GM18508 (cell line): ENCODE data around the gene CLCN3.
"Not testable (repeated sequence)": the region's sequence is repeated elsewhere in the genome, so short reads cannot be mapped to it uniquely, and the experiment has no call there.

ENCODE experiments used
- ATAC-seq: cut with Tn5 transposase; IDR thresholded peaks from one replicate; pipeline ENCODE4 v1.9.1; 2021; ENCODE audit warnings: moderate number of reproducible peaks; ENCODE audit not compliant: insufficient read depth, unreplicated experiment

CLCN3 gene

GRCh38 chr4:169678951-169679591 lies 58.7 kb downstream of the CLCN3 start:
- not testable (repeated sequence) for ATAC-seq

DNA sequence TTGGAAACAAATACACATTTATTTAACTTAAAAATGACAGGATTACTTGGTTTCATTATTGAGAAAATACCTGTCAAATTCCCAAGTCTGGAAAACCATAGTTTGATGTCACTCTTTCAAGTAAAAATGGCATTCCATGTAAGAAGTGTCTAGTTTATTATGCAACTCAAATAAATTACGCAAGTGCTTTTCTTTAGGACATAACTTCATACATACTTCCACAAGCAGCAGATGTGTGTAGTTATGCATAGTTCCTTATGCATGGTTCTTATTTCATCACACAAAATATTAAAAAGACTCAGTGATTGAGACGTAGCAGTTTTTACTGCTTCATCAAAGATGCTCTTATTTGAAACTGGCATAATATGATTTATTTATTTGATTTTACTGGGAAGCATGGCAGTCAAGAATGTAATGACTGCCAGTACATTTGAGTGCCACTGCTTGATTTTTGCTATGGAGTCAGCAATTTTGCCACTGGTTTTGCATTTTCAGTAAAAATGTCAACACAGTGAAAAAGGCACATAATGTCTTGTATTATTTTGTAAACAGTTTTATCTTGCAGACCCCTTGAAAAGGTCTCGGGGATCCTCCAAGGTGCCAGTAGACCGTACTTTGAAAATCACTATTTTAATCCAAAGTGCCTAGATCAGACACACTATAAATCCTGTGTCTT lies 62.1 kb downstream of the CLCN3 start:
- ATAC-seq = no peak

DNA sequence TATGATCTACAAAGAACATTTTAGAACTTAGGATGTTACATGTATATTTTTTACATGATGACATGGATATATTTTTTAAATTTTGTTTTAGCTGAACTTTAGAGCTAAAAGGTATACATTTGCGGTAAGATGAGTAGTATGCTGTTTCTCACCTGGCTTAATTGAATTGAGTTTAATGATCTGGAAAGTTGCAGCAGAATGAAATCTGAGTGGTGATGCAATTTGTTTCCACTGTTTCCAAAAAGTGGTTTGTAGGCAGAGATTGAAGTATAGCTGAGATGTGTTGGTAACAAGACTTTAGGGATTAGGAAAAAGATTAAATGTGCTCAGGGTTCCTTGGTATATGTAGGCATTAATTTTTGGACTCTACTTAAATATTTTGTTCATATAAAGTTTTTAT lies 69.3 kb downstream of the CLCN3 start:
- ATAC-seq = no peak

- no peak for ATAC-seq
Measured at GRCh38 chr4:169690787-169691186, 70.4 kb downstream of the CLCN3 start.

DNA sequence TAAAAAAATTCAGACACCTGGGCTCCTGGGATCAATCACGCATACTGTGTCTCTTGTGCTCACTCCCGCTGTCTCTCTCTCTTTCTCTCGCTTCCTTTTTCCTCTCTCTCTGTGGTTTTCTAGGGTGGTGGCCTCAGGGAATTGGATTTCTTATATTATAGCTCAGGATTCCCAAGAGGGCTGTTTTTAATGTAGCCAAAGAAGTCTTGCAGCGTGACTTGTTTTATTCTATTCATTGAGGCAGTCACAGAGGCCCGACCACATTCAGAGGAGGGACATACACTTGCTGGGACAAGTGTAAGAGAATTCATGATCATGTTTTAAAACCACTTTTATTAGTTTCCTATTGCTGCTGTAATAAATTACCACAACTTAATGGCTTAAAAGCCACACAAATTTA lies 78.0 kb downstream of the CLCN3 start:
- ATAC-seq = no peak

- no peak for ATAC-seq
Measured at GRCh38 chr4:169707958-169708643, 87.7 kb downstream of the CLCN3 start.

DNA sequence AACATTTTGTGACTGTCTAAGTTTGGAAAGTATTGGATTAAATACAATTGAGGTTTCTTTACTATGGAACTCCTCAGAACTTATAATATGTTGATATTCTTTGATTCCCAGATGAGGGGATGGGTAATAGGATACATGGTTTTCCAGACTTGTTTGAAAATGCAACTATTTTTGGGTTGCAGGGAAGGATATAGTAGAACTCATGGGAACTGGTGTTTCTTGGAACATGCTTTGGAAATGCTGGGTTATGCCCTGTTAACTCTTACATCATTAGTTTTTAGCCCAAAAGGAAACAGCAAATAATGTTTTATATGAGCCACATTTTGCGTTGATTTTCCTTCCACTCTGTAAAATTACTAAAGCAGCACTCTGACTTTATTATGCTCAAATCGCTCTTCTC lies 95.4 kb downstream of the CLCN3 start:
- no peak for ATAC-seq

DNA sequence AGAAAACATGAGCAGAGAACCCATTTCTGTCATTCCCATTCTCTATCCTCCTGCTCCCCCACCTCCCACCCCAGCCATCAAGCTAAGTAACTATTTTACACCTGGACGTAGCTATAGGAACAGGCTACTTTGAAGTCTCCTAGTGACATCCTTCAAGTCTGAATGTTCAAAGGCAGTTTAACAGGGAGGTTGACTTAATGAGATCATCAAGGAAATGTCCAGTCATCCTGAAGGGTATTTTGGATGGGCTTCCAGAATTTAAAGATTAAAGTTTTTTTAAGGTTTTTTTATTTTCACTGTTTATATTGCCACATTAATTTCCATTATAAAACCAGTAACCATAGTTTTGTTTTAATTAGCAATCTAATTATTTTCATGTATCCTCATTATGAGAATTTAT lies 96.3 kb downstream of the CLCN3 start:
- no peak for ATAC-seq

DNA sequence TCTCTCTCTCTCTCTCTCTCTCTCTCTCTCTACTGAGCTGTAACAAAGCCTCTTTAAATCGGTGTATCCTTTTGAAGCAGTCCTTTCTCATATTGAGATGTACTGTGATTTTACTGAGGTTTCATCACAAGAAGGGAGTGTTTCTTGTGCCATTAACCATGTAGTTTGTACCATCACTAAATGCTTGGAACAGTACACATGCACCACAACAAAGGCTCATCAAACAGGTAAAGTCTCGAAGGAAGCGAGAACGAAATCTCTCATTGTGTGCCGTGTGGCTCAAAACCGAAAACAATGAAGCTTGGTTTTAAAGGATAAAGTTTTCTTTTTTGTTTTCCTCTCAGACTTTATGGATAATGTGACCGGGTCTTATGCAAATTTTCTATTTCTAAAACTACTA lies 100.2 kb downstream of the CLCN3 start:
- ATAC-seq = no peak

DNA sequence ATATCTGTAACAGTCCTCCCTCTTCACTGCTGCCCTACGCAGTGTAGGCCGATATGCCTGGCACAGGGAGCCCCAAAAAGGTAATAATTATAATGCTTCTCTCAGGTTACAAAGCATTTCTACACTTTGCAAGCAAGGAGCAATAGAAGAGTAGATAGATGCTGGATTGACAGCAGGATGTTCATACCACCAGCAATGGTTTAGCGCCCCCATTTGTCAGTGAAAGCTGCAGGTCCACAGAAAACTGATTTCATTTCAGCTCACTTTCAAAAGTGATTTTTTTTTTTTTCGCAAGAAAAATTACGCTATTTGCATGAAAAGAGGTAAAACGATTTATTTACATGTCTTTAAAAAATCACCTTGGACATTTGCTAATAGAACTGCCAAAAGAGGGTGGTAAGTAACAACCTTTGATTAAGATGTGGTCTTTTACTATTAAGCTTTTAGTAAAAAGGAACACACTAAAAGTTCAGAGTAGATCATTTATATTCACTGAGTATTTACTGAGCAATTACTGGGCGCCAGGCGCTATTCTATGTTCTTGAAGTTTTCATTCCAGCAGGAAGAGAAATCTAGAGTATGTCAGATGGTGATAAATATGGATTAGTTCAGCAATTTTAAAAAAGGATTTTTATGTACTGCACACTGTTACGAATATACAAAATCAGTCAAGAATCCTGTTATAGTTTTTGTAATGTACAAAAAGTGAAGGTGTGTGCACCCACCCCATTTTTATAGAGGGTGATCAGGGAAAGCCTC lies 103.0 kb downstream of the CLCN3 start:
- no peak for ATAC-seq

GRCh38 chr4:169724260-169724659 lies 103.9 kb downstream of the CLCN3 start:
- ATAC-seq = no peak

GRCh38 chr4:169727616-169728015 lies 107.2 kb downstream of the CLCN3 start:
- ATAC-seq = no peak

- ATAC-seq = no peak
Measured at GRCh38 chr4:169730564-169730963, 110.2 kb downstream of the CLCN3 start.

GRCh38 chr4:169738604-169739003 lies 118.2 kb downstream of the CLCN3 start:
- not testable (repeated sequence) for ATAC-seq

DNA sequence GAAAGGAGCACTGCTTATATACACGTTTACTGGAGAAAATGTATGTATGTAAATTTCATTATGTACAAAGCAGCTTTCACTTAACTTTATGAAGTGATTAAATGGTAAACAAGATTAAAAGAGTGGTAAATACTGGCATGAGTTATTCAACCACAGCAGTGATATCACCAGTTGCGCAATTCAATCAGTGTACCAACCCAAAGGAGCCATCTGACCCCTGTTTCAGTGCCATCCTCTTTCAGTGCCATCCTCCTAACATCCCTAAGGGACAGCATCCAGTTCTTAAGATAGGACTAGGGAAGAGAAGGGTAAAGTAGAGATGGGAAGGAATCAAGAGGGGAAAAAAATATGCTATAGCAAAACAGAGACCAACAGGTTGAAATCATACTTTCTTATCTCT lies 121.2 kb downstream of the CLCN3 start:
- no peak for ATAC-seq

DNA sequence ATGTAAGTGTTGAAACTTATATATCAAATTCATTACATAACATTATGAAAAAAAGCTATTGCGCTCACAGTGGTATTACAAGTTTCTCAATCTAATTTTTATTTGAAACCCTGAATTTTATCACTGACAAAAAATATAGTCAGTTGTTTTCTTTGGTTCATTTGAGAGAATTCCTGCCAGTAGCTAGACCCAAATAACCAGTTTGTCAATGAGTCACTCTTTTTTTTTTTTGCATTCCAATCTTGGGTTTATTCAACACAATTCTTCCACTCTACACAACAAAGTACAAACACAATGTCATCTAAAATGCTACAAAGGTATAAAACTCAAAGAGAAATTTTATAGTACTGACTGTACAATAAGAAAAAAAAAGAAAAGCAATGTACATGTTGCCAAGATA lies 124.2 kb downstream of the CLCN3 start:
- no peak for ATAC-seq

GRCh38 chr4:169745291-169745690 lies 124.9 kb downstream of the CLCN3 start:
- no peak for ATAC-seq

- no peak for ATAC-seq
Measured at GRCh38 chr4:169756971-169757574, 136.7 kb downstream of the CLCN3 start.

DNA sequence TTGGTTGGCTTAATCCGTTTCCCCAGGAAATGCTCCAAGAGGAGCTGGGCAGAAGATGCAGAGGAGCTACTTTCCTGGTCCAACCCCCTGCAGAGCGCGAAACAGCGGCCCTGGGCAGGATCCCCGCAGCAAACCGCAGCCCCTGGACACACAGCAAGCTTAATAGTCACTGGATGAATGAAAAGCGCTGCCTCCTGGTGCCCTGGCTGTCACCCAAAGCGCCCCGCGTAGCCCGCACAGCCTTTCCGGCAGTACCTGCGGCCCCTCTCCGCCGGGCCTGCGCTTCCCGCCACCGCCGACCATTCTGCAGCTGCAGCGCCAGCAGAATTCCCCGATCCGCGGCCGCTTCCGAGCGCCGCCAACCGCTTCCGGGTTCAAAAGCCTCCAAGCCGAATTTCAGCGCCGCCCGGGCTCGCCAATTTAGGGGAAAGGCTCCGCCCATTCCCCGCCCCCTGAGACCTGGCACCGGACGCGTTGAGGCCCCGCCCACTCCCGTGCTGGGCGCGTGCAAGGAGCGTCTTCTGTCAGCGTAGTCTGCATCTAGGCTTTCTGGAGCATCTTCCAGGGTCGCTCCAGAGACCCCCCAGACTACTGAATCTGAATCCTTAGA lies 137.3 kb downstream of the CLCN3 start, which contains the start of gene HPF1:
HPF1 (minus strand) TSS at position 370 of the 610 bp plus-strand sequence; CDS start at position 303, 67 bp downstream.
- ATAC-seq = peak; percentile 86

DNA sequence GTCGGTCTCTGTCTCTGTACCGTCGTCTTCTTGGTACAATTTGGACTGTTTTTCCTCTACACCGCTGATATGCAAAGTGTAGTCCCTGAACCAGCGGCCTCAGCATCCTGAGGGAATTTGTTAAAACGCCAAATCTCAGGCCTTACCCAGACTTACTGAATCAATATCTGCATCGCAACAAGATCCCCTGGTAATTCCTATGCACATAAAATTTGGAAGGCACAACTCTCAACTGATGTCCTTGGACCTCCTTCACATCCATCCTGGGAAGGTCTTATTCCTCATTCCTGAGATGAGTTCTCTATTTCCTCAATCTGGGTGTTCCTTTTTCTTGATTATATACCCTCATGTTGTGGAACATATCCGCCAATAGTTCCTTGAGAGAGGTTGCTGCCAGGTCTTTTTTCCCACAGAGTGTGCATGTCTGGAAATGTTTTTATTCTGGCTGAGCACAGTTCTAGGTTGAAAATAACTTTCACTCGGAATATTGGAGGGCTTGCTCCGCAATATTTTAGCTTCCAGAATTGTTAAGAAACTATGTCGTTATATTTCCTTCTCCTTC lies 138.1 kb downstream of the CLCN3 start:
- ATAC-seq = no peak
